ENCODE results near the gene CCL22.
A peak's percentile ranks its signal among the peaks of the same experiment; 100 is the strongest.

Gene CCL22

GRCh38 chr16:57377080-57377841, 18.7 kb downstream of the CCL22 start:
- peak; percentile 44 for DNase-seq

- DNase-seq = no peak
Measured at GRCh38 chr16:57379579-57379978, 21.0 kb downstream of the CCL22 start.

GRCh38 chr16:57380671-57381462, 22.3 kb downstream of the CCL22 start:
- DNase-seq = no peak

GRCh38 chr16:57381791-57382534, 23.4 kb downstream of the CCL22 start:
- no peak for DNase-seq

GRCh38 chr16:57382535-57383275, 24.1 kb downstream of the CCL22 start:
- no peak for DNase-seq

GRCh38 chr16:57383276-57384247, 25.0 kb downstream of the CCL22 start:
- peak; percentile 58 for DNase-seq

GRCh38 chr16:57384248-57385070, 25.9 kb downstream of the CCL22 start:
- no peak for DNase-seq

GRCh38 chr16:57385083-57385482, 26.5 kb downstream of the CCL22 start:
- DNase-seq = no peak

GRCh38 chr16:57386381-57386951, 27.9 kb downstream of the CCL22 start:
- no peak for DNase-seq

GRCh38 chr16:57387598-57388354, 29.2 kb downstream of the CCL22 start:
- no peak for DNase-seq

- DNase-seq = no peak
Measured at GRCh38 chr16:57388359-57389086, 29.9 kb downstream of the CCL22 start.

GRCh38 chr16:57389087-57389468, 30.5 kb downstream of the CCL22 start:
- DNase-seq = no peak

GRCh38 chr16:57390636-57391295, 32.2 kb downstream of the CCL22 start:
- no peak for DNase-seq

- DNase-seq = no peak
Measured at GRCh38 chr16:57391300-57391699, 32.7 kb downstream of the CCL22 start.

- no peak for DNase-seq
Measured at GRCh38 chr16:57391708-57392107, 33.1 kb downstream of the CCL22 start.

GRCh38 chr16:57392694-57393093, 34.1 kb downstream of the CCL22 start:
- no peak for DNase-seq

GRCh38 chr16:57394444-57394843, 35.9 kb downstream of the CCL22 start:
- no peak for DNase-seq

- DNase-seq = no peak
Measured at GRCh38 chr16:57395026-57395425, 36.4 kb downstream of the CCL22 start.

Data from EL (cell line).